HepG2 (cell line): ENCODE results near the gene ANKRD11. TPM values are rescaled to one million over a fixed set of nuclear protein-coding genes. Genes with fewer than 3 reads are reported as not detected.

ENCODE experiments used
- ATF4 ChIP-seq, 2 experiments: fragments of 450-650 bp in 1 of 2; sonication (generic) in 1 of 2; formaldehyde crosslinking; IDR thresholded peaks; 2 replicates each; pipeline versions ENCODE4 v1.5.0 to v1.8.0; 2020 to 2022; ENCODE audit warnings: mild to moderate bottlenecking in 1 of 2, missing genetic modification reagents in 1 of 2
- FOSL2 ChIP-seq: sonication (generic); formaldehyde crosslinking; IDR thresholded peaks from 2 replicates; pipeline ENCODE4 v1.4.0; 2020; ENCODE audit warnings: missing genetic modification reagents
- HNRNPUL1 ChIP-seq: fragments of 200-400 bp; formaldehyde crosslinking; IDR thresholded peaks from 2 replicates; pipeline ENCODE4 v1.6.1; 2017; ENCODE audit warnings: low read depth, mild to moderate bottlenecking, low read length, moderate library complexity
- MEF2D ChIP-seq: sonication (generic); formaldehyde crosslinking; IDR thresholded peaks from 2 replicates; pipeline ENCODE4 v1.5.1; 2020; ENCODE audit warnings: mild to moderate bottlenecking, missing genetic modification reagents
- MIER3 ChIP-seq: IDR thresholded peaks from 2 replicates; pipeline ENCODE4 v1.6.1; 2016; ENCODE audit warnings: missing compliant biosample characterization, borderline replicate concordance
- NCOR1 ChIP-seq: fragments of 200-600 bp; sonication (generic); IDR thresholded peaks from 2 replicates; pipeline ENCODE4 v1.7.0; 2017; ENCODE audit warnings: antibody characterized with exemption, low read length, borderline replicate concordance
- RFX1 ChIP-seq: fragments of 450-650 bp; IDR thresholded peaks from 2 replicates; pipeline ENCODE4 v1.6.1; 2017
- RORA ChIP-seq: sonication (generic); formaldehyde crosslinking; IDR thresholded peaks from 2 replicates; pipeline ENCODE4 v1.5.0; 2020; ENCODE audit warnings: mild to moderate bottlenecking, missing genetic modification reagents, moderate library complexity
- SMARCE1 ChIP-seq: fragments of 450-650 bp; IDR thresholded peaks from 2 replicates; pipeline ENCODE4 v1.6.1; 2017; ENCODE audit warnings: borderline replicate concordance
- SNAPC2 ChIP-seq: sonication (generic); formaldehyde crosslinking; IDR thresholded peaks from 2 replicates; pipeline ENCODE4 v1.8.1; 2022; ENCODE audit warnings: mild to moderate bottlenecking, missing genetic modification reagents
- TBP ChIP-seq: sonication (generic); formaldehyde crosslinking; IDR thresholded peaks from 2 replicates; pipeline ENCODE4 v1.5.0; 2020; ENCODE audit warnings: missing genetic modification reagents
- ZBTB10 ChIP-seq: sonication (generic); formaldehyde crosslinking; IDR thresholded peaks from 2 replicates; pipeline ENCODE4 v1.4.0; 2020; ENCODE audit warnings: missing genetic modification reagents, borderline replicate concordance
- ZBTB7A ChIP-seq: sonication (generic); formaldehyde crosslinking; IDR thresholded peaks from 2 replicates; pipeline ENCODE4 v1.8.0; 2022; ENCODE audit warnings: mild to moderate bottlenecking, missing genetic modification reagents
- ZFP62 ChIP-seq: sonication (generic); formaldehyde crosslinking; IDR thresholded peaks from 2 replicates; pipeline ENCODE4 v1.4.0; 2020; ENCODE audit warnings: missing genetic modification reagents
- ZNF232 ChIP-seq: sonication (generic); formaldehyde crosslinking; IDR thresholded peaks from 2 replicates; pipeline ENCODE4 v1.4.0; 2020; ENCODE audit warnings: missing genetic modification reagents, borderline replicate concordance
- ZNF333 ChIP-seq: sonication (generic); formaldehyde crosslinking; IDR thresholded peaks from 2 replicates; pipeline ENCODE4 v1.4.0; 2020; ENCODE audit warnings: mild to moderate bottlenecking, missing genetic modification reagents, borderline replicate concordance
- ZNF430 ChIP-seq: sonication (generic); formaldehyde crosslinking; IDR thresholded peaks from 2 replicates; pipeline ENCODE4 v1.9.0; 2021; ENCODE audit warnings: mild to moderate bottlenecking, missing genetic modification reagents
- ZNF441 ChIP-seq: sonication (generic); formaldehyde crosslinking; IDR thresholded peaks from 2 replicates; pipeline ENCODE4 v1.7.0; 2021; ENCODE audit warnings: missing genetic modification reagents, borderline replicate concordance
- ZNF484 ChIP-seq: sonication (generic); formaldehyde crosslinking; IDR thresholded peaks from 2 replicates; pipeline ENCODE4 v1.5.1; 2020; ENCODE audit warnings: mild to moderate bottlenecking, low read depth, missing genetic modification reagents, borderline replicate concordance
- ZNF558 ChIP-seq: sonication (generic); formaldehyde crosslinking; IDR thresholded peaks from 2 replicates; pipeline ENCODE4 v1.9.0; 2022; ENCODE audit warnings: mild to moderate bottlenecking, missing genetic modification reagents, borderline replicate concordance
- ZNF607 ChIP-seq: sonication (generic); formaldehyde crosslinking; IDR thresholded peaks from 2 replicates; pipeline ENCODE4 v1.5.1; 2020; ENCODE audit warnings: missing genetic modification reagents, mild to moderate bottlenecking, borderline replicate concordance
- ZNF770 ChIP-seq: sonication (generic); formaldehyde crosslinking; IDR thresholded peaks from 2 replicates; pipeline ENCODE4 v1.5.0; 2020; ENCODE audit warnings: mild to moderate bottlenecking, missing genetic modification reagents
- ZNF773 ChIP-seq: sonication (generic); formaldehyde crosslinking; IDR thresholded peaks from 2 replicates; pipeline ENCODE4 v1.4.0; 2020; ENCODE audit warnings: missing genetic modification reagents, borderline replicate concordance
- ZNF839 ChIP-seq: sonication (generic); formaldehyde crosslinking; IDR thresholded peaks from 2 replicates; pipeline ENCODE4 v1.4.0; 2020; ENCODE audit warnings: missing genetic modification reagents, mild to moderate bottlenecking, borderline replicate concordance
- polyA plus RNA-seq, 8 experiments: library from polyadenylated mRNA; depleted of rRNA in 3 of 8; stranded (reverse) in 7 of 8; unstranded in 1 of 8; fragments of >200 nt; fragmentation: Illumina TruSeq in 4 of 8; extraction: Trizol in 4 of 8; gene quantifications; 2 replicates each; pipeline versions ENCODE4 v1.2.1 to v1.2.3, GENCODE V29; 2011 to 2016; ENCODE audit warnings: low read depth in 4 of 8, missing spikeins in 1 of 8, mixed read lengths in 1 of 8; ENCODE audit not compliant: insufficient read depth in 1 of 8
- total RNA-seq, 5 experiments: library from RNA; depleted of rRNA; stranded (reverse); fragments of >200 nt; fragmentation: Illumina TruSeq; extraction: Trizol; gene quantifications; 2 replicates each; pipeline ENCODE4 v1.2.3, GENCODE V29; 2016; ENCODE audit warnings: low read depth in 1 of 5

Gene ANKRD11
- total and polyA plus RNA-seq, 2 of the 13 experiments (the other 11 are each of a cell fraction or from before 2014, with no cell fraction given): 21.4 to 38.4 TPM

- TF ChIP-seq ZNF441: peak; percentile 65; the same call in 1 of the 2 replicates
- TF ChIP-seq ATF4 (CRISPR knock-in tag; IDR thresholded peaks at IDR 0.05): no peak; a peak in 1 of 4 replicates
- TF ChIP-seq TBP: peak; percentile 81; the same call in 1 of the 2 replicates
- TF ChIP-seq ZNF607 (CRISPR knock-in tag): peak; percentile 30; the same call in 1 of the 2 replicates
- peak; percentile 59; the same call in 1 of the 2 replicates for TF ChIP-seq NCOR1
- TF ChIP-seq ZNF770 (CRISPR knock-in tag): peak; percentile 91
- peak; percentile 71; the same call in 1 of the 2 replicates for TF ChIP-seq MIER3 (CRISPR knock-in tag)
- no peak for TF ChIP-seq SMARCE1
- peak; percentile 85; the same call in 1 of the 2 replicates for TF ChIP-seq ZNF232 (CRISPR knock-in tag)
- no peak for TF ChIP-seq RFX1
- no peak for TF ChIP-seq ZNF839 (CRISPR knock-in tag)
- TF ChIP-seq ZBTB7A (CRISPR knock-in tag): no peak
- TF ChIP-seq ZNF558 (CRISPR knock-in tag): peak; percentile 77; the same call in 1 of the 2 replicates
- TF ChIP-seq FOSL2 (CRISPR knock-in tag): peak; percentile 54
- TF ChIP-seq RORA (CRISPR knock-in tag): no peak
- no peak for TF ChIP-seq ZFP62 (CRISPR knock-in tag)
- peak; percentile 38; the same call in 1 of the 2 replicates for TF ChIP-seq ZNF773
- 0 out of 2 replicates have a peak, but pooled peaks have one; percentile 3 for TF ChIP-seq ZNF484
- TF ChIP-seq MEF2D (CRISPR knock-in tag): no peak; the same call in none of the 2 replicates
- TF ChIP-seq HNRNPUL1: no peak
- peak; percentile 73; the same call in 1 of the 2 replicates for TF ChIP-seq ZBTB10 (CRISPR knock-in tag)
- TF ChIP-seq SNAPC2 (CRISPR knock-in tag): 0 out of 2 replicates have a peak, but pooled peaks have one; percentile 60
- TF ChIP-seq ZNF430 (CRISPR knock-in tag): no peak; the same call in 1 of the 2 replicates
- peak; percentile 77; the same call in 1 of the 2 replicates for TF ChIP-seq ZNF333 (CRISPR knock-in tag)
Measured at GRCh38 chr16:89241187-89242007, 249.0 kb downstream of the ANKRD11 start (continued).
